HG02870 (cell line): ENCODE data around the gene ZDBF2.
"Not testable (repeated sequence)": the region's sequence is repeated elsewhere in the genome, so short reads cannot be mapped to it uniquely, and the experiment has no call there.

Experiments used
- ATAC-seq: cut with Tn5 transposase; IDR thresholded peaks from one replicate; pipeline ENCODE4 v1.9.1; 2021; ENCODE audit warnings: mild to moderate bottlenecking, moderate library complexity; ENCODE audit not compliant: unreplicated experiment

ZDBF2 gene

GRCh38 chr2:206274434-206275311 lies at the start of gene ZDBF2:
TSS of gene ZDBF2 (plus strand) at chr2:206274663. CDS start at chr2:206281850, 7,187 bp downstream.
- ATAC-seq, result peak; percentile 59

- peak; percentile 94 for ATAC-seq
Measured at GRCh38 chr2:206225435-206226232, 48.8 kb upstream of the ZDBF2 start.

GRCh38 chr2:206228636-206229035 lies 45.8 kb upstream of the ZDBF2 start:
- not testable (repeated sequence) for ATAC-seq

GRCh38 chr2:206229642-206230041 lies 44.8 kb upstream of the ZDBF2 start:
- ATAC-seq, result no peak

- ATAC-seq, result no peak
Measured at GRCh38 chr2:206230060-206230762, 44.3 kb upstream of the ZDBF2 start.

- ATAC-seq, result no peak
Measured at GRCh38 chr2:206231669-206232286, 42.7 kb upstream of the ZDBF2 start.

GRCh38 chr2:206232287-206233035 lies 42.0 kb upstream of the ZDBF2 start:
- no peak for ATAC-seq

GRCh38 chr2:206239157-206239556 lies 35.3 kb upstream of the ZDBF2 start:
- no peak for ATAC-seq

GRCh38 chr2:206240327-206240726 lies 34.1 kb upstream of the ZDBF2 start:
- no peak for ATAC-seq

- ATAC-seq, result no peak
Measured at GRCh38 chr2:206241736-206242135, 32.7 kb upstream of the ZDBF2 start.

- no peak for ATAC-seq
Measured at GRCh38 chr2:206245265-206245672, 29.2 kb upstream of the ZDBF2 start.

- no peak for ATAC-seq
Measured at GRCh38 chr2:206250041-206250897, 24.2 kb upstream of the ZDBF2 start.

- ATAC-seq, result no peak
Measured at GRCh38 chr2:206253125-206253776, 21.2 kb upstream of the ZDBF2 start.

- ATAC-seq, result no peak
Measured at GRCh38 chr2:206253777-206254166, 20.7 kb upstream of the ZDBF2 start.

- ATAC-seq, result no peak
Measured at GRCh38 chr2:206255003-206255402, 19.5 kb upstream of the ZDBF2 start.

GRCh38 chr2:206256706-206257205 lies 17.7 kb upstream of the ZDBF2 start:
- no peak for ATAC-seq

- no peak for ATAC-seq
Measured at GRCh38 chr2:206257350-206257749, 17.1 kb upstream of the ZDBF2 start.

GRCh38 chr2:206257861-206258260 lies 16.6 kb upstream of the ZDBF2 start:
- ATAC-seq, result no peak
